Astrocyte of the spinal cord (primary cell): ENCODE measurements around the gene MAB21L2.
A peak's percentile ranks its signal among the peaks of the same experiment; 100 is the strongest.

ENCODE experiments used
- DNase-seq: peaks from one replicate; pipeline ENCODE4 v3.0.0; 2011; ENCODE audit warnings: low read depth, low spot score
- H3K4me3 ChIP-seq: 2 replicates; pipeline ENCODE4 v1.5.1; 2011; ENCODE audit warnings: low read depth, mild to moderate bottlenecking, low read length, moderate library complexity
- CTCF ChIP-seq: IDR thresholded peaks from 2 replicates; pipeline ENCODE4 v1.5.1; 2012; ENCODE audit warnings: low read depth, mild to moderate bottlenecking, low read length, inconsistent platforms
- in situ Hi-C: cut with HindIII; loops from 2 replicates; pipeline ENCODE4 v1.10.0; 2017; ENCODE audit warnings: low sequenced_read_pairs

Gene MAB21L2

DNA sequence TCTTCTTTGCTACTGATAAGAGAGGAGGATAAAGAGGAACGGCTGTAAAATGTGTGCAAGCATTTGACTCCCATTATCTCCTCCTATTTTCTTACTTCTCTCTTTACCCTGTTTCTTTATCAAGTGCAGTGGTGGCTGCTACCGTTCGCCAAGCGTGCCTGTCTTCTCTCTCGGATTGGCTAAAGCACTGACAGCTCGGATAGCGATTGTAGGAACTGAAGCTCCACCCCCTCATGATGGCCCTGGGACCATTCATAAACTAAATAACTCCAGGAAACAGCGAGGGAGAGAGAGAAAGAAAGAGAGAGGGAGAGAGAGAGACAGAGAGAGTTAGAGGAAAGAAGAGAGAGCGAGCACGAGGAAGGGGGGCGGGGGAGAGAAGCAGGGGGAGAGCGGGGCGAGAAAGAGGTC lies 305 bp upstream of the MAB21L2 start:
- TF ChIP-seq CTCF, result no peak
- in situ Hi-C loops, result no loop called here
- peak overlapping the region; percentile 57 for H3K4me3 ChIP-seq
- peak; percentile 76 for DNase-seq

DNA sequence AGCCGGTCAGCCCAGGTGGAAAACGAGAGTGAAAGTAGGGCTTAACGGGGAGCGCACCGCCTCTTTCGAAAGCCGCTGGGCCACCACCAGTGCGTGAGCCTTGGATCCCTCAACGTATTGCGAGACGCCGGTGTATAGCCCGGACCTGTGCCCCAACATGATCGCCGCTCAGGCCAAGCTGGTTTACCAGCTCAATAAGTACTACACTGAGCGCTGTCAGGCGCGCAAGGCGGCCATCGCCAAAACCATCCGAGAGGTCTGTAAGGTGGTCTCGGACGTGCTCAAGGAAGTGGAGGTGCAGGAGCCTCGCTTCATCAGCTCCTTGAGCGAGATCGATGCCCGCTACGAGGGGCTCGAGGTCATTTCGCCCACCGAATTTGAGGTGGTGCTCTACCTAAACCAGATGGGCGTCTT lies 929 bp downstream of the MAB21L2 start:
- TF ChIP-seq CTCF, result no peak
- in situ Hi-C loops, result no loop called here
- peak; percentile 43 for DNase-seq
- peak overlapping the region; percentile 57 for H3K4me3 ChIP-seq

- in situ Hi-C loops, result no loop called here
- H3K4me3 ChIP-seq, result peak overlapping the region; percentile 57
- DNase-seq, result peak; percentile 51
- TF ChIP-seq CTCF, result no peak
Measured at GRCh38 chr4:150583287-150584110, 1.5 kb downstream of the MAB21L2 start.

DNA sequence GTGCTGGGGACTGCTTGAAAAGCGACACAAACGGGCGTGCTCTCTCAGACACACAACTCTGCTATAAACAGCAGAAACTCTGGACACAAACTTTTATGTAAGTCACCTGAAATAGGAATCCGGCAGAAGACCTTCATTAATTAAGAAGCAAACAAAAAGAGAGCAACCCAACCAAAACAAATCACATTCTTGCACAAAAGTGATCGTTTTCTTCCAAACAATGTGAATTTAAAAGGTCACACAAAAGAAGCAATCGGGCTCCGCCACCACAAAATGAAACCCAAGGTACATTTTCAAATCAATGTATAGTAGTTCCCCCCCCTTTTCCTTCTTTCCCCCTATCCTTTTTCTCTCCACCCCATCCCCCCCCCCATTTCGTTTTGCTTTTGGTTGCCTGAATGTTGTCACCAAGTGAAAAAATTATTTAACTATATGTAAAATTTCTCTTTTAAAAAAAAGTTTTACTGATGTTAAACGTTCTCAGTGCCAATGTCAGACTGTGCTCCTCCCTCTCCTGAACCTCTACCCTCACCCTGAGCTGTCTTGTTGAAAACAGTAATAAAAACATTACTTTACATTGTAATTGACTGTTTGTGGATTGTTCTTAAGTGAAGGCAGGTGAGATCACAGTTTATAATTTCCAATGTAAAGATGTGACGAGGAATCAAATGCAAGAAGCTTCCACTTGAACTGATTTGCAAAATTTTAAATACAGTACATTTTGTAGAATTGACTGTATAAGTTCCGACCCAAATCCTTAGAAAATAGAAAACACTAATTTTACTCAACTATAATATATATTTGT lies 2.4 kb downstream of the MAB21L2 start:
- in situ Hi-C loops, result no loop called here
- TF ChIP-seq CTCF, result no peak
- no peak for DNase-seq
- peak overlapping the region; percentile 57 for H3K4me3 ChIP-seq

- no peak for TF ChIP-seq CTCF
- in situ Hi-C loops, result no loop called here
- no peak for DNase-seq
- no peak overlapping the region for H3K4me3 ChIP-seq
Measured at GRCh38 chr4:150585611-150586010, 3.7 kb downstream of the MAB21L2 start.

- no peak for TF ChIP-seq CTCF
- DNase-seq, result no peak
- H3K4me3 ChIP-seq, result no peak overlapping the region
- in situ Hi-C loops, result no loop called here
Measured at GRCh38 chr4:150586162-150586810, 4.3 kb downstream of the MAB21L2 start.
